ENCODE data around the gene IFTAP.

DNA sequence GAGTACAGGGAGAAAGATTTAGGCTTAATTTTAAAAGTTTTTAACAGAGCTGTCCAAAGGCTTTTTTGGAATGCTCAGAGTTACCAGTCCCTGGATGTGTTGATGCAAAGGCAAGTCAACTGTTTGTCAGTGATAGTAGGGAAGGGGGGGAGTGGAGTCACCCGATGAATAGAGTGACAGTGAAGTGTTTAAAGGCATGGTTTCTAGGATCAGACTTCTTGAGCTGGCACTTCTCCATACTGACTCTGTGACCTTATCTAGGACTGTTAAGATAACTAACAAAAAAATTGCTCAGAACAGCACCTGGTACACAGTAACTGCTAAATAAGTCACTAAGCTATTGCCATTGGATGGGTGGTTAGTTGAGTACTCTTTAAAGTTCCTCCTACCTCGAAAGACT lies 15.1 kb downstream of the IFTAP start:
- TF ChIP-seq POLR2A (IDR thresholded peaks at IDR 0.05) (no peak), POLR2AphosphoS5 (IDR thresholded peaks at IDR 0.05; ENCODE audit: insufficient read depth in 1 of 2, low read depth in 1 of 2) (no peak)
